IPS-11a (cell line): ENCODE measurements around the gene KIF6.

Experiments used
- H3K4me3 ChIP-seq: one replicate; pipeline ENCODE4 v1.5.1; 2013; ENCODE audit warnings: low read depth, low read length, control low read depth

Gene KIF6

GRCh38 chr6:39425346-39426072, 299.7 kb downstream of the KIF6 start:
- H3K4me3 ChIP-seq = no peak overlapping the region

DNA sequence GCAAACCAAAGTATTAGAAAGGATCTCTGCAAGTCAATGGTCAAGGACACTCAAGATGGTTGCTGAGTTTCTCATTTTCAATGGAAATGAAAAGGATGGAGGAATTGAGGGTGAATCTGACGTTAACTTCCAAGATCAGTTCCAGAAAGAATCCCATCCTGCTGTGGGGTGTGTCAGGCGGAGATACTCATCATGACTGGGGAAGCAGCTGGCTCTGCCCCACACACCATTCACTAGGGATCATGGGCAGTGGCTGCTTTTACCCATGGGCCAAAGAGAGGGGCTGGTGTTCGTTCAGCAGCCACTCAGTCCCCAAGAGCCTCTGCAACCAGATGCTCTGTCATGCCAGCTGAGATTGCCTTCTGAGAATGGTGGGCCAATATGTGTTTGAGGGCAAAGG, 300.4 kb downstream of the KIF6 start:
- no peak overlapping the region for H3K4me3 ChIP-seq

DNA sequence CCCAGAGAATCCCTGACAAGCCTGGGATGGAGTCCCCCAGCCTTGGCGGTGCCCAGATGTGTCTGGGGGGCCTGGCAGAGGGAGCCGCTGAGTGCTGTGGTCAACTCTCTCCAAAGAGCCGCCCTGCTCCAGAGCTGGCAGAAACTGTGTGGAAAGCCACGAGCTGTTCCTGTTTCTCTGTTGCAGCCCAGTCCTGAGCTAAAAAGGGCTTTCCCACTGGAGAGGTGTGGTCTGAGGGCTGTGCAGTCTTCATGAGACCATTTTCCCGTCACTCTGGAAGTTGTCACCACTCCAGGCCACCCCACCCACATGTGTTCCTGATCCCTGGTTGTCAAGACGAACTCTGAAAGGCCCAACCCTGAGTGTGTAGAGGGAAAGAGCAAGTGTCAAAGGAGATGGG, 303.0 kb downstream of the KIF6 start:
- no peak overlapping the region for H3K4me3 ChIP-seq

GRCh38 chr6:39421383-39422225, 303.6 kb downstream of the KIF6 start:
- H3K4me3 ChIP-seq = no peak overlapping the region

DNA sequence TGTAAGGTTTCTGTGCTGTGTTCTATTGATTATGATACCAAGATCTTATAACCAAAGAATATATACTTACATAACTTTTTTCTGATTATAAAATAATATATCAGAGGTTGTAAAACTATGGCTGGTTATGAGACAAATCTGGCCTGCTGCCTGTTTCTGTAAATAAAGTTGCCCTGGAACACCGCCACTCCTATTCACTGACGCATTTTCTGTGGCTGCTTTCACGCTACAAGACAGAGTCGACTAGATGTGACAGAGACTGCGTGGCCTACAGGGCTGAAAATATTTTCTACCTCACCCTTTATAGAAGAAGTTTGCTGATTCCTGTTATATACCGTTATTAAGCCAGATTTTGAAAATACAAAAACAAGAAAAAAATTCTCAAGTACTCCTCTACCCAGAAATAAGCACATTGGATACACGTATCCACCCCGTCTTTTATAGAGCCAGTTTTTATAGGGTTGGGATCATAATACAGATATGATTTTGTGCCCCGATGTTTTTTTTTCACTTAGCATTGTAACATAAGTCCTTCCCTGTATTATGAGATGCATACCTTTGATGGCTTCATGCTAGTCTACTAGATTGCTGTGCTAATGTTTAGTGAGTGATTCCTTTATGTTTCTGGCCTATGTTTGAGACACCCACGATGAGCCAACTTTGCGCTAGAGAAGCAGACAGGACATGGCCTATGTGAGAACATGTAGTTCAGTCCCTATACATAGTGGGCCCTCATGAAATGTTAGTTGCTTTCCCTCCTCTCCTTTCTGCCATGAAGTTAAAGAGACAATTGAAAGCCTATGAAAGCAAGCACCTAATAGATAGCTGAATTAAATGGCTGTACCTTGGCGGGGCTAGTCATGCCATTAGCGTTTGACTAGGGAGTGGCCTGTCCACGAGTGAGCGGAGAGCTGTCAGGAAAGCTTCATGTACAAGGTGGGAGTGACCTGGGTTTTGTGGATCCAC, 304.6 kb downstream of the KIF6 start:
- H3K4me3 ChIP-seq = no peak overlapping the region

DNA sequence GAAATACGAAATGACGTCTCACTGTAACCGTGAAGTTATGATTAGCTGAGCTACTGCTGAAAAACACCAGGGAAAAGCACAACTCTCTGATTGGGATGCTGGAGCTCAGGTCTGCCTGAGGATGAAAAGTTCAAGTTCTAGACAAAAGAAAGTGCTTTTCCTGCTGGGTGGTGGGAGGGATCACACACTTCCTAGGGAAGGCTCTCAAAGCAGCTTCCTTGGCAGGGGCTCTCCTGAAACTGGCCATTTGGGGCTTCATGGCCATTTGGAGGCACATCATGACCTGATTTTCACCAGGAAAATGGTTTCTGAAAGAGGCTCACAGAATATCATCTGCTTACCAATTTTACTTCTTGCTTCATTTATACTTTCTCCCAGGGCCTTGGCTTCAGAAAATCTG, 305.6 kb downstream of the KIF6 start:
- H3K4me3 ChIP-seq = no peak overlapping the region

GRCh38 chr6:39417440-39417839, 307.8 kb downstream of the KIF6 start:
- H3K4me3 ChIP-seq = no peak overlapping the region

DNA sequence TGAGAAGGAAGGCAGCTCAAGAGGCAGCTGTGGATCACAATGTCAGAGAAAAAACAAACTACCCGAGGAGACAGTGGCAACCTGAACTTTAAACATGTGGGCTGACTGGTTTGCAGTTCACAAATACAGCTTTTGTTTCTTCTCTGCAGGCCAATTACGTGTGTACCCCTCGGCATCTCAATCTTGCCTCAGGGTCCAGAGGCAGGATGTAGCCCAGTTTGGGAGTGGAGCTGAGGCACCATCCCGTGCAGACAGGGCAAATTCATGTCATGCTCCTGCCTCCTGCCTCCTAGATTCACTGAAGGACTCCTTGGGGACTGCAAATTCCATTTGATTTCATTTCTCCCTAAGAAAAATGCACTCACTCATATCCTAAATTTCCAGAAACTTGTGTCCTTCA, 308.5 kb downstream of the KIF6 start:
- no peak overlapping the region for H3K4me3 ChIP-seq

DNA sequence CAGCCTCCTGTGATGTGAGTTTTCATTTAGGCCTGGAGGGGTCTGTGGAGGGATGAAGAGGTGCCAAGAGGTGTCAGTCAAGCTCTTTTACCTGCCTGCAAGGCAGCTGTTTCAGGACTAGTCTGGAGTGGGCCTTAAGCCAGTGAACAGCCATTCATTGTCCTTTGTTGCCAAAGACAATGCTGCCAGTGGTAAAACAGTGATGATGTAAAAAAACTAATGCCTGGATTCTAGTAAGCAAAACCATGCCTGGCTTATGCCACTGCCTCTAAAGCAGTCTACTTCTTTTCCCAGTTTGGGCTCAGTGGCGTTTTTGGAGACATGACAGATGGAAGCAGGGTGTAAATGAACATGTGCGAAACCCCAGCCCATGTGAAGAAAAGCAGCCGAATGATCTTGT, 309.2 kb downstream of the KIF6 start:
- H3K4me3 ChIP-seq = no peak overlapping the region

DNA sequence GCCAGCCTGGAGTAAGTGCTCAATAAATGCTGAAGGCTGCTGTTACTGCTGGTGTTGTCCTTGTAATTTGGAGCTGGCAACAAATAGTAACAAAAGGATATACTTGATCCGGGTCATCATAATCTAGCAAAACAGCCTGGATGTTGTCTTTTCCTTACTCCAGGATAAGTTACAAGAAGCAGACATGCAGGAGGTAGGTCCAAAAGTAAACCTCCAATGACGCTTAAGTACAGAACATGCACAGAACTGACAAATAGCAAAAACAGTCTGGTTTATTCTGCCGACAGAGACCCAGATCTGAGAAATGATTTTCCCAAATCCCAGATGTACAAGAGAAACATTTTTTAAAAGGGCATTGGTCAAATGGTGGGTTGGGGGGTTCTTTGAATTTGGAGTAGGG, 309.7 kb downstream of the KIF6 start:
- H3K4me3 ChIP-seq = no peak overlapping the region

DNA sequence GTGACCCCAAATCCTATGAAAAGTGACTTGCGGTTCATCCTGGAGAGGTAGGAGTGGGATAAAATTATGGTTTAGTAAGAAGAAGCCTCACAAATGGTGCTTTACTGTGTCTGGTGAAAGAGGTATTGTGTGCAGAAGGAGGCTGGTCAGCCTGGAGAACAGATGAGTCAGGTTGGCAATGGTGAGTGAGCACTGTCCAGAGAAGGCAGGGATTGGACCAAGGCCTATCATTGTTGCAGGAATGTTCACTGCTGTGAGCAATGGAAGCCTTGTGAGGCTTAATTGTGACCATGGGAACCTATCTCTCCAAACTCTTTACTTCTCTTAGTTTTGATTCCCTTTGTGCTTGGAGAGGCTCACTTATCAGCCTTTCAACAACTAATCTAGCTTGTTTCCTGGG, 313.7 kb downstream of the KIF6 start:
- H3K4me3 ChIP-seq = no peak overlapping the region

GRCh38 chr6:39411001-39411400, 314.2 kb downstream of the KIF6 start:
- H3K4me3 ChIP-seq = no peak overlapping the region

DNA sequence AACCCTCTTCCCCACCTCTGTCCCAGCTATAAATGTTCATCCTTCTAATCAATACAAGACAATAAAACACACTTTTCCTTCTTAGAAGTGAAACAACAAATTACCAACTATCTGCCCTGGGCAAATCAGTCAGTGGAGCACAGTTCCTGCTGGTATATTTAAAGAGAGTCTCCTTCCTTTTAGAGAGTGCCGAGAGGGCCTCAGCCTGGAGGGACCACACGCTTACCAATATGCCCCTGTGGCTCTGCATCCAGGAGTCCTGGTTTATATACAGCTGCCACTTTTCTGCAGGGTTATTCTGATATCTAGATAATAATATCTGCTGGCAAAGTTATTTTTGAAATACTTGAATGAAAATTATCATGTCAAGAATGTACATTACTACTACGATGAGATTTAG, 315.3 kb downstream of the KIF6 start:
- no peak overlapping the region for H3K4me3 ChIP-seq

DNA sequence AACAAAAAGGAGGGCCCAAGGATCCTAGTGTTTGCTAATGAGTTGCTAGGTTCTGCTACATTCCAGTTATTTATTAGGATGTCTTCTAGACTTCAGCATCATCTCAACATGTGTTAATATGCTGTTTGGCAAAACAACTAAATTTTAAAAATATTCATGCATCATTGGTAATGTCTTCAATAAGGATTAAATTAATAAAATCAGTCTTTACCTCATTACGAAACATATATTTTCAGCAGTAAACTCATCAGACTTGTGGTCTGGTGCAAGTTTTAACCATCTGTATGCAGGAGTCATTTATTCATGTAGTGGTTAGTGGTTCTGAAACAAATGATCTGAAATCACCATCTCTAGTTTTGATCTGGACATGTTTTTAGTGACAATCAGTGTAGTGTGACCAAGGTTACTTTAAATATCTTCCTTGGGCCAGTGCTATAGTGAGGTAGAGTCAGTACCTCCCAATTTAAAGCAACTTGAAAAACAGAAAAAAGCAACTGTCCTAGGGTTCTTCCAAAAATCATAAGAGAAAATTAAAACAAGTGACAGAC, 317.7 kb downstream of the KIF6 start:
- H3K4me3 ChIP-seq = no peak overlapping the region

GRCh38 chr6:39404312-39404711, 320.9 kb downstream of the KIF6 start:
- no peak overlapping the region for H3K4me3 ChIP-seq

- H3K4me3 ChIP-seq = no peak overlapping the region
Measured at GRCh38 chr6:39403304-39403703, 321.9 kb downstream of the KIF6 start.

GRCh38 chr6:39402239-39402751, 322.9 kb downstream of the KIF6 start:
- H3K4me3 ChIP-seq = no peak overlapping the region

DNA sequence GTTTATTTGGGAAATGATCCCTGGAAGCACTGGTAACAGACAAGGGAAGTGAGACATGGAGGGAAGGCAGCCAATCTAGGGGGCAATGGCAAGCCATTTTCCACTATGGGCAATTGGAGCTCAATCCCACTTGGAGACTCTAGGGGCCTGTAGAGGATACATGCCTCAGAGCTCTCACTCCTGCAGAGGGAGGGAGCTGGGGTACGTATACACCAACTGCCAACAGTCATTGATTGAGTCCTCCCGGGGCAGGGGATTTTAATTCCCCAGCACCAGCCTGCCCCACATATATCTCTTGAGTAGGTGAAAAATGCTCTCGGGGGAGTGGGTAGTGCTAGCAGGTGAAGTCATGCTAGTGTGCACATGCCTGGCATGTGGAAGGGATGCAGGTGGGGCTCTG, 323.8 kb downstream of the KIF6 start:
- H3K4me3 ChIP-seq = no peak overlapping the region

DNA sequence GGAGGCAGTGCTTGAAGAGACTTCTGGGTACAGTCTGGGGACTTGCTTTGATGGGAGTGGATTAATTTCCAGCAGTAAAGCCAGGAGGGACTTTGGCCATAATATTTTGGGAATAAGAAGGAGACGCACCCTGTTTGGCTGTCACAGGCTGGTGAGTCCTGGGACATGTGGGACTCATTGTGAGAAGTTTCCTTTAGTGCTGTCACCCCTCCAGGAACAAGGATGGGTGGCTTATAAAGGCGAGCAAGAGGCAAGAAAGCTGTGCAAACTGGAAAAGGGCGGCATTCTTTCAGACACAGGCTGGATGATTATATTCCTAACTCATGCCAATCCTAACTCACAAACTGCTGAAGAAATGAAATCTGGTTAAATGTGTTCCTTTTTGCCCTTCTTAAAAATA, 325.2 kb downstream of the KIF6 start:
- no peak overlapping the region for H3K4me3 ChIP-seq

DNA sequence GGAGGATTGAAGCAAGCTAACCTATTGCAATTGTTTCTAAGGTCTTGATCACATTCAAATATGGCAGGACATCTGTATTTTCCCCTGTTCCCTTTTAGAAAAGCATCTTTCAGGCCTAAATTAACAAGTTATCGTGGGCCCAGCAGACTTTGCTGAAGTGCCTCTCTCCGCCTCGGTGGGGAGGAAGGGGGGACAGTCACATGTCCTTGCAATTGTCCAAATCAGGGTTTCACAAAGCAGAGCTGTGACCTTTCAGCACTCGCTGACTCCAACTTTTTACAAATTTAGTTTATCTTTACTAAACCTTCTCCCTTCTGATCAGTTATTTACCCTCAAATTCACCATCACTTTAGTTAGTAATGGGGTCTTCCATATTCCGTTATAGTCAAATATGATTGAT, 328.4 kb downstream of the KIF6 start:
- no peak overlapping the region for H3K4me3 ChIP-seq

DNA sequence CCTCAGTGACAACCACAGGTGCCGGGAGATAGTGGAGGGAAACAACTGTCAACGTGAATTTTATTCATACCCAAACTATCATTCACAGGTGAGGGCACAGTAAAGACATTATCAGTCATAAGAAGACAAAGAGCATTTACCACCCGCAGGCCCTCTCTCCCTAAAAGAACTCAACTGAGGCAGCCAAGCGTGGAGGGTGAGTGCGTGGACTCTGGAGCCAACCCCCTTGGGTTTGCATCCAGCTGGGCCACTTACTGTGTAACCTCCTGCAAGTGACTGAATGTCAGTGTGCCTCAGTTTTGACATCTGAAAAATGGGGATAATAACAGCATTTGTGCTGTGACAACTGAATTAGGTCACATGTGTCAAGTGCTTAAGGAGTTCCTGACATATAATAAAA, 332.1 kb downstream of the KIF6 start:
- H3K4me3 ChIP-seq = no peak overlapping the region
